ENCODE measurements around the gene KCNJ11. TPM values are rescaled to one million over a fixed set of nuclear protein-coding genes. Genes with fewer than 3 reads are reported as not detected.

KCNJ11 gene
- total RNA-seq, 1 donor from 2014 or later, result not detected

DNA sequence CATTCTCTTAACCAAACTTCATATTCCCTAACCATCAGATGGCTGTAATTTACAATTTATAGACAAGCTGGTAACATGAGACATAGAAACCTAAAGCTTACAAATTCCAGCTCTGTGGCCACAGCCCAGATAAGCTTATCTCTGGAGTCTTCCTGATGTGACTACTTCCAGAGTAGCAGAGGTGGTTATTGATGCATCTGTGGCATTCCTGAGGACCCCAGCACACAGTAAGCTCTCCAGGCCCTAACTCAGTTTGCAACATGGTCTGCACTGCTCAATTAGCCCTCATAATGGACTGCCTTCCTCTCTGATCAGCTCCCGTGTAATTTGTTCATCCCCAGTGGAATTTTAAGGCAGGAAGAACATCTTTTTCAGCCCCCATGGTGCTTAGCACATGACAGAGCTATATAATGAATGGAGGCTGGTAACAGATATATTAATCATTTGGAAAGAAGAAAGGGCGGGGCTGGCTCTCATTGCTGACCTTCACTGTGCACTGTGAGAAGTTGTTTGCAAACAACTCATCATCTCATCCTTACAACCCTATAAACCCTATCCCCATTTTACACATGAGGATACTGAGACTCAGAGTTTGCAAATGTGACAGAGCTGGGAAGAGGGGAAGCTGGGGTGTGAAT lies 30.1 kb upstream of the KCNJ11 start:
- H3K4me3 ChIP-seq, result no peak overlapping the region
- intact Hi-C loops (cut with DNase I), result no loop called here
- H3K27ac ChIP-seq, result no peak overlapping the region
- no peaks in the 10 kb centered on the region for H3K4me1 ChIP-seq
- no peak for TF ChIP-seq POLR2A (IDR thresholded peaks at IDR 0.05)
- DNase-seq (ENCODE audit: extremely low spot score in 2 of 2), result no peak
- H3K27me3 ChIP-seq, result no peaks in the 10 kb centered on the region
- H3K36me3 ChIP-seq, result no peaks in the 10 kb centered on the region
- no peaks in the 10 kb centered on the region for H3K9me3 ChIP-seq

DNA sequence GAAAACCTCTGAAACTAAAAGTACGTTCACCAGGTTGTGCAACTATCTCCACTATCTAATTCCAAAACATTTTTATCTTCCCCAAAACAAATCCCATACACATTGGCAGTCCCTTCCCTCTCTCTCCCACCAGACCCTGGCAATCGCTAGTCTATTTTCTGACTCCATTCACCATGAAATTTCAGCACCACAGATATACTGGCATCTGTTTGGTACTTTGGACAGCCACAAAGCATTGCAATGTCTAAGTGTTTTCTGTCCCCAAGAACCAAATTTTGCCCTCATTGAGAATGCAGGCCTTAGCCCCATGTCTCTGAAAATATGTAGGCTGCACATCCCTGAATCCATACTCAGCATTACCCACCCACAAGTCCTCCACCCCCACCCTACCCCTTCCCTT lies 28.0 kb upstream of the KCNJ11 start:
- Histone ChIP-seq H3K4me1 (no peaks in the 10 kb centered on the region), H3K27me3 (no peaks in the 10 kb centered on the region), H3K36me3 (no peaks in the 10 kb centered on the region), H3K9me3 (no peaks in the 10 kb centered on the region), H3K27ac (no peak overlapping the region), H3K4me3 (no peak overlapping the region)
- DNase-seq (ENCODE audit: extremely low spot score in 2 of 2), result no peak
- intact Hi-C loops (cut with DNase I), result no loop called here
- no peak for TF ChIP-seq POLR2A (IDR thresholded peaks at IDR 0.05)
- TF ChIP-seq, protein P1, sequence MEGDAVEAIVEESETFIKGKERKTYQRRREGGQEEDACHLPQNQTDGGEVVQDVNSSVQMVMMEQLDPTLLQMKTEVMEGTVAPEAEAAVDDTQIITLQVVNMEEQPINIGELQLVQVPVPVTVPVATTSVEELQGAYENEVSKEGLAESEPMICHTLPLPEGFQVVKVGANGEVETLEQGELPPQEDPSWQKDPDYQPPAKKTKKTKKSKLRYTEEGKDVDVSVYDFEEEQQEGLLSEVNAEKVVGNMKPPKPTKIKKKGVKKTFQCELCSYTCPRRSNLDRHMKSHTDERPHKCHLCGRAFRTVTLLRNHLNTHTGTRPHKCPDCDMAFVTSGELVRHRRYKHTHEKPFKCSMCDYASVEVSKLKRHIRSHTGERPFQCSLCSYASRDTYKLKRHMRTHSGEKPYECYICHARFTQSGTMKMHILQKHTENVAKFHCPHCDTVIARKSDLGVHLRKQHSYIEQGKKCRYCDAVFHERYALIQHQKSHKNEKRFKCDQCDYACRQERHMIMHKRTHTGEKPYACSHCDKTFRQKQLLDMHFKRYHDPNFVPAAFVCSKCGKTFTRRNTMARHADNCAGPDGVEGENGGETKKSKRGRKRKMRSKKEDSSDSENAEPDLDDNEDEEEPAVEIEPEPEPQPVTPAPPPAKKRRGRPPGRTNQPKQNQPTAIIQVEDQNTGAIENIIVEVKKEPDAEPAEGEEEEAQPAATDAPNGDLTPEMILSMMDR (IDR thresholded peaks at IDR 0.05), result no peak
- no peak for TF ChIP-seq POLR2AphosphoS5 (IDR thresholded peaks at IDR 0.05; ENCODE audit: insufficient read depth in 1 of 2, low read depth in 1 of 2)

GRCh38 chr11:17415523-17416104 lies 27.2 kb upstream of the KCNJ11 start:
- H3K9me3 ChIP-seq, result no peaks in the 10 kb centered on the region
- no peak overlapping the region for H3K27ac ChIP-seq
- H3K36me3 ChIP-seq, result no peaks in the 10 kb centered on the region
- H3K4me1 ChIP-seq, result no peaks in the 10 kb centered on the region
- no peaks in the 10 kb centered on the region for H3K27me3 ChIP-seq
- no peak for DNase-seq (ENCODE audit: extremely low spot score in 2 of 2)
- TF ChIP-seq, protein P1 (IDR thresholded peaks at IDR 0.05), result no peak
- TF ChIP-seq POLR2AphosphoS5 (IDR thresholded peaks at IDR 0.05; ENCODE audit: insufficient read depth in 1 of 2, low read depth in 1 of 2), result no peak
- no peak for TF ChIP-seq POLR2A (IDR thresholded peaks at IDR 0.05)
- intact Hi-C loops (cut with DNase I), result no loop called here
- no peak overlapping the region for H3K4me3 ChIP-seq

- Histone ChIP-seq H3K36me3 (no peaks in the 10 kb centered on the region), H3K4me1 (no peaks in the 10 kb centered on the region), H3K27ac (no peak overlapping the region), H3K4me3 (no peak overlapping the region), H3K9me3 (no peaks in the 10 kb centered on the region), H3K27me3 (no peaks in the 10 kb centered on the region)
- TF ChIP-seq, protein P1 (IDR thresholded peaks at IDR 0.05), result no peak
- TF ChIP-seq POLR2A (IDR thresholded peaks at IDR 0.05) (no peak), POLR2AphosphoS5 (IDR thresholded peaks at IDR 0.05; ENCODE audit: insufficient read depth in 1 of 2, low read depth in 1 of 2) (no peak)
- no peak for DNase-seq (ENCODE audit: extremely low spot score in 2 of 2)
- intact Hi-C loops (cut with DNase I), result no loop called here
These were observed 26.5 kb upstream of the KCNJ11 start for GRCh38 chr11:17414992-17415391.

- H3K36me3 ChIP-seq, result no peaks in the 10 kb centered on the region
- no peak overlapping the region for H3K4me3 ChIP-seq
- H3K4me1 ChIP-seq, result no peaks in the 10 kb centered on the region
- TF ChIP-seq, protein P1 (IDR thresholded peaks at IDR 0.05), result no peak
- no peak for TF ChIP-seq POLR2AphosphoS5 (IDR thresholded peaks at IDR 0.05; ENCODE audit: insufficient read depth in 1 of 2, low read depth in 1 of 2)
- no peak for TF ChIP-seq POLR2A (IDR thresholded peaks at IDR 0.05)
- intact Hi-C loops (cut with DNase I), result no loop called here
- no peak overlapping the region for H3K27ac ChIP-seq
- no peak for DNase-seq (ENCODE audit: extremely low spot score in 2 of 2)
- H3K27me3 ChIP-seq, result no peaks in the 10 kb centered on the region
- no peaks in the 10 kb centered on the region for H3K9me3 ChIP-seq
These were observed 25.9 kb upstream of the KCNJ11 start for GRCh38 chr11:17414317-17414737.

All from vagina (tissue), 2 donors.